UCSD-AML1 (cell line): Measurements from ENCODE around the gene SMYD3.

ENCODE experiments used
- DNase-seq: peaks from one replicate; lab custom pipeline; 2025; ENCODE audit not compliant: unreplicated experiment; lab: John Stamatoyannopoulos, UW

The SMYD3 gene

DNA sequence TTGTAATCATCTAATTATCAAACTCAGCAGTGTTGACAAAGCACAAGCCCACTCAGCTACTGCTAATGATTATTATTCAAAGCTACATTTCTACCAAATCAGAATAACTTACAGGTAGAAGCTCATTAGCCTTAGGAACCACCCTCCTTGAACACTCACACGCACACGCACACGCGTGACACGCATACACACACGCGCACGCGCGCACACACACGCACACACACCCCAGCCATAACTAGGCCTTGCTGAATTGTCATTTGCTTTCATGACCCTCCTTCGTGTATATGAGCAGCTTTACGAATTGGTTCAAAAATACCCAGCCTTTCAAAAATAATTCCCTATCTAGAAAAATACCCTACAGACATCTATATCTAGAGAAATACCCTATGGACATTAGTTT is 195.6 kb downstream of the SMYD3 start:
- no peak for DNase-seq

DNA sequence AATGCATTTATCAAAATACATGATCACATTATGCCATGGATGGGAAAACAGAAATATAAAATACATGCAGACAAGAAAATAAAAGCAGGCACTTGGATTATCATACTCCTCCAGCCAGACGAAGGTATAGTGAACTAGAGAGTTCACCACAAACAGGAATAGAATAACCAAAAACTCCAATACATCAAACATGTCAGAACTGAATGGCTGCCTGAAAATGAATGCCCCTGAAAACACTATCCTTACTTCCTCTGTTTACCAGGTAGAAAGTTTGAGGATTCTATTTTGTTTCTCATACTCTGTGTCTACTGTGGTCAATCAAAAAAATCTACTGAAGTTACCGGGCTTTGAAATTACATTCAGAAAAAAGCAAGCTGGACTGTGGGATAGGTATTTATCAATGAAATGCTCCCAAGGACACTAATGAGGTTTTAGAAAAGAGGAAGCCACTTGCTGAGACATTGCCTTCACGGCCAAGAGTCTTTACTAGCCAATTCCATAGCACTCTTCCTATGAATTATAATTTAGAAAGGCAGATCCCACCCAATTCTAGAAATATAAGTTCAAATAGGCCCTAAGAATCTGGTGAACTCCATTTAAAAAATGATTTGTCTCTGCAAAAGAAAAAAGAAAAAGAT is 197.7 kb downstream of the SMYD3 start:
- DNase-seq, result no peak

DNA sequence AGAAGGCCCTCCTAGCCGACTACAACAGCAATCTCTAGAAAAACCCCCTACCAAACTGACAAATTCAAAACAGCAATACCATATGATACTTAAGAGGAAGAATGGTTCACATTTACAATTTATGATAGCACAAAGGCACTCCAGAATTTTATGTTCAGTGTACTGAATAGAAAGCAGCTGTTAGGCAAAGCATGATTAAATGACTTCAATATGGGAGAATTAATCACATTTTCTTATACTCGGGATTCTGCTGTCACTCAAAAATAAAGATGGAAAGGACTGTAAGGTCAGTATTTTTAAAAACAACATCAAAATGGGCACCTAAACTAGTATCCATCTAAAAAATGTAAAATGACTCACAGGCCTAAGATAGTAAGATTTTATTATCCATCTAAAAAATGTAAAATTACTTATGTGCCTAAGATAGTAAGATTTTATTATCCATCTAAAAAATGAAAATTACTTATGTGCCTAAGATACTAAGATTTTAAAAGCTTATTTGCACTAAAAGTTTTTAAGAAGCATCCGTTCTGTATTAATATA is 198.5 kb downstream of the SMYD3 start:
- no peak for DNase-seq

DNA sequence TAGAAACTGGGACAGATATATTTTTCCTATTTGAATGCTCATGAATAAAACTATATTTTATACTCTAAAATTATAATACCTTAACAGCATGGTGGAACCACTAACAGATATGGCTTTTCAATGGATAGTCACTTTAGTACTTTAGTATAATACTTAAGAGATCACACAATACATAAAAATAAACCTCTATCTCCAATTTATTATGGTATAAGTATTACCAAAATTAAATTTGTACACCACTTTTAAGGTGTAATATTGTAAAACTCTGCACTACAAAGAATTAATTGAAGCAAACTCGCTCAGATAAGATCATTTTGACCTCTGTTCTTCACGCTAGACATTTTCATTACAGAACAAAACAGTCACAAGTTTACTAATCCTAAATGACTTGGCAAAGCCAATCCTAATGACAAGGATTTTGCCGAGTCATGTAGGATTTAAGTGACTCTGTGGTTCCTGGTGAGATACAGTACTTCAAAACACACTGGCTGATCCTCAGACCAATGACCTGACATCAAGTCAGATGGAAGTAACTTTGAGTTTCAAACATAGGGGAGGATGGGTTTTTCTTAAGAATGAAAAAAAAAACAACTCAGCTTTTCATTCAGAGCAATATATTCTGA is 200.6 kb downstream of the SMYD3 start:
- DNase-seq, result no peak

- DNase-seq, result no peak
These were observed 202.4 kb downstream of the SMYD3 start for GRCh38 chr1:246304484-246305259.

GRCh38 chr1:246302711-246303317 is 204.3 kb downstream of the SMYD3 start:
- no peak for DNase-seq

GRCh38 chr1:246302251-246302625 is 204.8 kb downstream of the SMYD3 start:
- DNase-seq, result no peak

- DNase-seq, result no peak
These were observed 205.4 kb downstream of the SMYD3 start for GRCh38 chr1:246301553-246302250.

DNA sequence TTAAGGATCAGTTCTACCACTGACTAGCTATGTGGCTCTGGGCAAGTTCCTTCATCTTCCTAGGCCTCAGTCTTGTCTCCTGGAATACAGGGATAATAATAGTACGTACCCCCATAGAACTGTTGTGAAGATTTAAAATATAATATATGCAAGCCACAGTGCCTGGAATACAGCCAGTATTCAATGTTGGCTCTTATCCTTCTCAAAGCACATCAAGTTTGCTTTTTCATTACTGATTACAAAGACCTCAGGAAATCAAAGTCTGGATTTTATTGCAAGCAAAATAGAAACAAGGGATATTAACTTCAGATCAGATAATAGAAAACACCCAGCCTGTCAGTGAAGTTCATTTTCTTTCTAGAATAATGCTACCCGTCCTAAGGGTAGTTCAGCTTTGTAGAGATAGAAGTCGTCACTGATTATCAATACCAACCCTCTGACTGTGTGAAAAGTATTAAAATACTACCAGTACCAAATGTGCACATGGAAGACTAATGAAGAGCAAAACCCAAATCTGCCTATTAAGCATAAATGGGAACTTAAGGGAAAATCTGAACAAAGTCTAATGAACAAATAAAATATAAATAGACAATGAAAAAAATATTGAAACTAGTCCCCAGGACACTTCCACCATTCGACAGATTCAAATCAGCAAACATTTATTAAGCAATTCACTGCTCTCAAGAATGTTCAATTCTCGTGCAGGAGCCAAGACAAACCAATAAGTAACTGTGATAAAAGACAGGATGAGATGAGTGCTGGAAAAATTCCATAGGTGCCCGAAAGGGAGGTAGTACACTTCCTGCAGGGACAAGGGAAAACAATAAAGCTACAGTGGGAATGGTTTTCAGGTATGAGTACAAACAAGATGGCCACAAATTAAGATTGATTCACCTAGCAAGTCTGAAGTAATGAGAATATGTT is 206.2 kb downstream of the SMYD3 start:
- no peak for DNase-seq

DNA sequence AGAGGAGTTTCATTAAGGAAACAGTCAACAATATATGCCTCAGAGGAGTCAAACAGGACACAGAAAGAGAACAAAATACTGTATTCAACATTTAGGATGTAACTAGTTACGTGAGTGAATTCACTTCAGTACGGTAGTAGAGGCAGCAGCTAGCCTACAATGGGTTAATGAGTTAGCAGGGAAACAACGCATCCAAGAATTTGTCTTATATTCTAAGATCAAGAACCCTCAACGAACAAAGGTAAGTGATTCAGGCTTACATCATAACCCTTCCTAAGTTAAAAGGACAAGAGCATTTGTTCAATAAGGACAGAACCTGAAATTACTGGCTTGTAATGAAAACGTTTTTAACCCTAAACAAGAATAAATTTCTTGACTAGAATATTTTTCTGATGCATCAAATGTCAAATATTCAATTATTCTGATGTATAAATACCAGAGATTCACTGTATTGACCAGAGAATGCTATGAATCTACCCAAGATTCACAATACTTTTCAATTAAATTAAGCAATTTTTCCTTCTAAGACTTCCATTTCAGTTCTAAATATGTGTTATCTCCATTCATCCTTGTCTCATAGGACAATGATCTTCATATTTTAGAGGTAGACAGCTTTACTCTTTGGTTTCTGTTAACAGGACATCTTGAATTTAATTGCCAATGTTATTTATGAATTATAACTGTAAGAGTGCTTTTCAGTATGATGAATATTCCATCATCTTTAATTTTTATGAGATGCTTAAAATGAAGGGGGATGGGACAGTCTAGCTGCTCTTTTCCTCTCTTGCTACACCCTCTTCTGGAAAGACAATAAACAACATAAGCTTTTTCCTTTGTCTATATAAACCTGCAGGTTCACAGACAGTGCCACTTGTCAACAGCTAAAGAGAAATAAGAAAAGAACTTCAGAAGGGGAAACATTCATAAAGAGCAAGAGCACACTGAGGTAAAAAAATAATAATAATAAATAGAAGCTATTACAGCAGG is 209.5 kb downstream of the SMYD3 start:
- DNase-seq, result no peak

DNA sequence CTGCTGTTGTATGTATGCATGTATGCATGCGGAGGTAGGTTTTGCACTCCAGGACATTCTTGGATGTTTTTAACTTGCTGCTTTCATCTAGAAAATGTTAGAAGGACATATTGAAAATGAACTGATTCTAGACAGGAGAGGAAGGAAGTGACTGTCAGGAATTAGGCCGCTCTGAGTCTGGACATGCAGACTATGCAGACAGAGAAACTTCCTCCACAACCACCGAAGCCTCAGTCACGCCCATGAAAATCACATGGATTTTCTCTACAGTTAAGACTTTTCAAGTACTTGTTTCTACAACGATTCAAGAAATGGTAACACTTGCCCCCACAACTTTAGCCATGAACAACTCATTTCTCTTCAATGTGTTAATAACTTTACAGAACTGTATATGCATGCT is 211.1 kb downstream of the SMYD3 start:
- peak; percentile 19 for DNase-seq

DNA sequence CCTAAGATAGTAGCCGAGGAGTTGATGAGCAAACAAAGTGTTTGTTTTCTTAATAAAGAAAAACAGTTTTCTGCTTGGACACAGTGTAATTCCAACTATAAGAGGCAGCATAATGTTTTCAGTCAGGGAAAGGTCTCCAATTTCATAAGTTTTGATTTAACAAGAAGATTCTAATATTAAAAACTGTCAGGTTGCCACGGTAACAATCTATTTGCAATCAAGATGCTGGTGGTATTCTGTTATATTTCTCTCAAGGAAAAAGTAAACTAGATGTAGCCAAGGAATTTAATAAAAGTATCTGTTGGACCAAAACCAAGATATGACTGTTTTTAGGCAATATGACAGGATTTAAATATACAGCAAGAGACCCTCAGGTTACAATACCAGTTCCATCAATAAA is 211.7 kb downstream of the SMYD3 start:
- no peak for DNase-seq

DNA sequence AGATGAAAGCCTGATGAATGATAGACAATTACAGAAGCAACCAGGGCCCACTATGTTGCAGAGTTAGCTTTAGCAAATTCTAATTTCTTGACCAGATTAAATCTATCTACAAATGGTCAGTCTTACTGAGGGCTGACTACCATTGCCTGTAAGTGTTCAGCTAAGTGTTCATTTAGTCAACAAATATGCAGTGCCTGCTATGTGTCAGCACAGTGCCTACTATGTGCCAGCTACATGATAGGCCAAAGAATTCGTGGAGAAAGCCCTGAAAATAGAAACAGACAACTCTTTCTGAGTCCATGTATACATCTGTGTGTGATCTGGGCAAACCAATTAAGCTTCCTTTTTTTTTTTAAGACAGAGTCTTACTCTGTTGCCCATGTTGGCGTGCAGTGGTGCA is 212.8 kb downstream of the SMYD3 start:
- no peak for DNase-seq

GRCh38 chr1:246293366-246294121 is 213.5 kb downstream of the SMYD3 start:
- no peak for DNase-seq

DNA sequence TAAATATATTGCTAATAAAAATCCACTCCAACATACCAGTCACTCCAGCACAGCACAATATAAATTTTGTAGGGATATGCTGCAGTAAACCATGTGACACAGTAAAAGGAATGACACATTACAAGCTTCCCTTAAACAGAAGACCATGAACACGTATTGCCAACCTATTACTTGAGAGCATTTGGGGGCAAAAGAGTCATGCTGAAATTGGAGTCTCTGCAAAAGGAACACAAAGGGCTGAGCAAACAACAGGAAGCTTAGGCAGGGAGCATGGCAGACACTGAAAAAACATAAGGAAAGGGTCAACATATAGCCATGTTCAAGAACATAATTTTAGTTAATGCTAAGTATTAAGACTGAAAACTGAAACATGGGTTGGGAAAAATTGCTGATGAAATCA is 214.5 kb downstream of the SMYD3 start:
- DNase-seq, result no peak

DNA sequence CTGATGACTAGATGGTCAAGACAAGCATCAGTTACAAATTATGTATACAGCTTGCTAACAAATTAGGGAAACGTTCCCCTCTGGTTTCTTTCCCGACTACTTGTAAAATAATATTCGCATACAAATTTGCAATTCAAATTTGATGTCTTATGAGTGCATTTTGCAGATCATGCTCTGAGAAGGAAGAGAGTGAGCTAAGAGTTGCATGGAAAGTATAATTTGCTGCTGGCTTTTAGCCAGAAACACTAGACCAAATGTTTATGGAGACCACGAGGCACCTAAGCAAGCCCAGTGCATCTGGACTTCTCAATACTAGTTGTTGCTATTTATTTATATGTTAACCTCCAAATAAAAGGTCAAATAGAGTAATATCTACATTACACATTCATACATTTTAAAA is 216.0 kb downstream of the SMYD3 start:
- DNase-seq, result no peak

DNA sequence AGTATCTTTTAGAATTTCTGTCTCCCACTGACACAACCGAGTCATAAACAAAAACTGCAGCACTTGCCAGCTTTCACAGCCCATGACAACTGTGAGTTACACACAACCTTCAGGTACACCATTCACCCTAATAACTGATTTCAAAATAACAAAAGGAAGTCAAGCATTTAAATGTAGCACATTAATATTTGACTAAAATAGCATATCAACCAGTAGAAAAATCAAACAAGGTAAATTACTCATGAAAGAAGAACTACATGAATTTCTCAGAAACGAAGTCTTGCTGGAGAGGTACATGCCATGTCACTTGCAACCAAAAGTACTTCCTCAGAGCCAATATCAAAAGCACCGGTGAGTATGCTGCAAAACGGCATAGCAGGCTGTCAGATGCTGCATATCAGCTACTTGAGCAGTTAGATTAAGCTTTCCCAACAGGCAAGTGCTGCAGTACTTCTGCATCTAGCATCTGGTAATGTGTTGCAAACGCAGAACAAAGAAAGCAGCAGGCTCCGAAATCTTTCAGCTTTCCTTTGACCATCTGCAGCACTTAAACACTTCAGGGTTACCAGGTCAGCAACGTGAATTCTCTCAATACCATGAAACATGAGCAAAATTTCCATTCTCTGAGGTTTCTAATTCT is 223.2 kb downstream of the SMYD3 start:
- no peak for DNase-seq

- no peak for DNase-seq
These were observed 225.4 kb downstream of the SMYD3 start for GRCh38 chr1:246281639-246282038.
